ENCODE data around the gene PCDHGA11.

- TF ChIP-seq REST (IDR thresholded peaks at IDR 0.05; ENCODE audit: insufficient read depth in 1 of 2, low read depth in 2 of 2, low read length in 1 of 2) (no peak), POLR2AphosphoS5 (IDR thresholded peaks at IDR 0.05; ENCODE audit: low read depth, low read length) (no peak)
- TF ChIP-seq, protein P1, sequence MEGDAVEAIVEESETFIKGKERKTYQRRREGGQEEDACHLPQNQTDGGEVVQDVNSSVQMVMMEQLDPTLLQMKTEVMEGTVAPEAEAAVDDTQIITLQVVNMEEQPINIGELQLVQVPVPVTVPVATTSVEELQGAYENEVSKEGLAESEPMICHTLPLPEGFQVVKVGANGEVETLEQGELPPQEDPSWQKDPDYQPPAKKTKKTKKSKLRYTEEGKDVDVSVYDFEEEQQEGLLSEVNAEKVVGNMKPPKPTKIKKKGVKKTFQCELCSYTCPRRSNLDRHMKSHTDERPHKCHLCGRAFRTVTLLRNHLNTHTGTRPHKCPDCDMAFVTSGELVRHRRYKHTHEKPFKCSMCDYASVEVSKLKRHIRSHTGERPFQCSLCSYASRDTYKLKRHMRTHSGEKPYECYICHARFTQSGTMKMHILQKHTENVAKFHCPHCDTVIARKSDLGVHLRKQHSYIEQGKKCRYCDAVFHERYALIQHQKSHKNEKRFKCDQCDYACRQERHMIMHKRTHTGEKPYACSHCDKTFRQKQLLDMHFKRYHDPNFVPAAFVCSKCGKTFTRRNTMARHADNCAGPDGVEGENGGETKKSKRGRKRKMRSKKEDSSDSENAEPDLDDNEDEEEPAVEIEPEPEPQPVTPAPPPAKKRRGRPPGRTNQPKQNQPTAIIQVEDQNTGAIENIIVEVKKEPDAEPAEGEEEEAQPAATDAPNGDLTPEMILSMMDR (IDR thresholded peaks at IDR 0.05), result no peak
These were observed 7.1 kb downstream of the PCDHGA11 start for GRCh38 chr5:141427783-141428426.

Measured in Panc1 (cell line).